Natural killer cell (primary cell): ENCODE measurements around the gene PPP1R2. TPM values are rescaled to one million over a fixed set of nuclear protein-coding genes. Genes with fewer than 3 reads are reported as not detected.

ENCODE experiments used
- ATAC-seq, 3 donors: fragments of 150-1000 bp in 2 of 3; fragments of 200-7000 bp in 1 of 3; cut with Tn5 transposase; 1 replicate in 1 of 3; 2 replicates in 2 of 3; pipeline ENCODE4 v1.10.0; 2021; ENCODE audit warnings: mild to moderate bottlenecking in 2 of 3, moderate library complexity in 2 of 3
- DNase-seq, 2 donors: peaks; one replicate each; pipeline versions ENCODE4 v3.0.0 to v3.0.0-alpha.2; 2013 to 2021; ENCODE audit warnings: mixed read lengths in 1 of 2
- H3K27ac ChIP-seq: one replicate; pipeline ENCODE4 v1.5.1; 2013; ENCODE audit warnings: mild to moderate bottlenecking, low read length
- H3K27me3 ChIP-seq: one replicate; pipeline ENCODE4 v1.6.1; 2013; ENCODE audit warnings: low read length; ENCODE audit not compliant: control insufficient read depth, insufficient read depth
- H3K36me3 ChIP-seq: one replicate; pipeline ENCODE4 v1.6.1; 2013; ENCODE audit warnings: low read length; ENCODE audit not compliant: control insufficient read depth, insufficient read depth
- H3K4me1 ChIP-seq: one replicate; pipeline ENCODE4 v1.6.1; 2013; ENCODE audit warnings: low read length; ENCODE audit not compliant: control insufficient read depth, insufficient read depth
- H3K4me3 ChIP-seq: one replicate; pipeline ENCODE4 v1.5.1; 2013; ENCODE audit warnings: low read length
- H3K9me3 ChIP-seq: one replicate; pipeline ENCODE4 v1.6.1; 2013; ENCODE audit warnings: low read length; ENCODE audit not compliant: control insufficient read depth, insufficient read depth
- H3K27ac Mint-ChIP-seq, 2 donors: one replicate each; pipeline ENCODE4 v1.8.0; 2022; ENCODE audit warnings: mild to moderate bottlenecking in 2 of 2, mixed read lengths in 2 of 2, moderate library complexity in 1 of 2
- H3K27me3 Mint-ChIP-seq, 2 donors: one replicate each; pipeline ENCODE4 v1.8.0; 2022; ENCODE audit warnings: low read depth in 2 of 2, mixed read lengths in 2 of 2
- H3K36me3 Mint-ChIP-seq: one replicate; pipeline ENCODE4 v1.8.0; 2022; ENCODE audit warnings: mixed read lengths
- H3K4me1 Mint-ChIP-seq, 2 donors: one replicate each; pipeline ENCODE4 v1.8.0; 2022; ENCODE audit warnings: mixed read lengths in 2 of 2
- H3K4me3 Mint-ChIP-seq: one replicate; pipeline ENCODE4 v1.8.0; 2022; ENCODE audit warnings: mild to moderate bottlenecking, moderate library complexity, mixed read lengths
- H3K9me3 Mint-ChIP-seq, 2 donors: one replicate each; pipeline ENCODE4 v1.8.0; 2022; ENCODE audit warnings: mixed read lengths in 2 of 2
- WGBS: methylation state at CpG from one replicate; pipeline ENCODE4 v1.1.7; 2013; ENCODE audit warnings: missing lambda C conversion rate; ENCODE audit not compliant: insufficient coverage; 5-methylcytosine and 5-hydroxymethylcytosine counted together
- intact Hi-C: fragments of 100-400 bp; cut with micrococcal nuclease; formaldehyde crosslinking; loops from one replicate; pipeline ENCODE4 v1.14.2; 2022
- total RNA-seq, 4 donors: library from RNA; stranded (reverse); fragments of 120-200 nt in 1 of 4; gene quantifications; one replicate each; pipeline versions ENCODE4 v1.2.3 to v1.2.4, GENCODE V29; 2013 to 2022
- TF ChIP-seq, protein P1 (sequence below): fragments of 200-600 bp; IDR thresholded peaks from one replicate; pipeline ENCODE4 v1.8.0; 2022; ENCODE audit warnings: antibody characterized with exemption

The PPP1R2 gene
- total RNA-seq, 3 donors from 2014 or later (not counting 1 experiment from before 2014, with no cell fraction given): 89.8 to 97.3 (median 89.9) TPM

DNA sequence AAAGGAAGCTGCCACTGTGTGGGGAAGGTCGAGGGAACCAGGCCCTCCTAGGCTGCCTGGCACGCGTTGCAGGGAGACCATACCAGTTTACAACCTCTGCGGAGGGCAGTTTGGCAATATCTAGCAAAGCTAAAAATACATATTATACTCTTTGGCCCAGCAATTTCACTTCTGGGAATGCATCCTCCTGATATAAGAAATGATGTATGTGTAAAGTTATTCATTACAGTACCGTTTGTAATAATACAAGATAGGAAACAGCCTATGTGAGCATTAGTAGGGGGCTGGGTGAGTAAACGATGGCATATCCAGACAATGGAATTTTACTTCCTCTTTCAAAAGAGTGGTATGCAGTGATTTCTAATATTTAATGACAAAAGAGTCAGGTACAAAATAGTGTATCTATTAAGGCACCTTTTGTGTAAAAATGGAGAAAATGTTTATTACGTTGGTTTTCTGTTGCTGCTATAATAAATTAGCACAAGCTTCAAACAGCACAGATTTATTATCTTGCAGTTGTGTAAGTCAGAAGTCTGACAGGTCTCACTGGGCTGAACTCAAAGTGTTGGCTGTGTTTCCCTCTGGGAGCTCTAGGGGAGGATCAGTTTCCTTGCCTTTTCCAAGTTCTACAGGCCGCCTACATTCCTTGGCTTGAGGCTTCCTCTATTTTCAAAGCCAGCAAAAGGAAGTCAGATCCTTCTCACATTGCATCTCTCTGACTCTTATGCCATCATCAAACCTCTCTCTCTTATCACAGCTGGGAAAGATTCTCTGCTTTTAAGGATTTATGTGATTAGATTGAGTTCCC lies 31.6 kb upstream of the PPP1R2 start:
- ATAC-seq (no peak), DNase-seq (no peak)
- H3K9me3 ChIP-seq: no peaks in the 10 kb centered on the region
- no peak overlapping the region for H3K27ac Mint-ChIP-seq
- no peaks in the 10 kb centered on the region for H3K36me3 Mint-ChIP-seq
- no peaks in the 10 kb centered on the region for H3K9me3 Mint-ChIP-seq
- intact Hi-C loops: no loop called here
- TF ChIP-seq, protein P1, sequence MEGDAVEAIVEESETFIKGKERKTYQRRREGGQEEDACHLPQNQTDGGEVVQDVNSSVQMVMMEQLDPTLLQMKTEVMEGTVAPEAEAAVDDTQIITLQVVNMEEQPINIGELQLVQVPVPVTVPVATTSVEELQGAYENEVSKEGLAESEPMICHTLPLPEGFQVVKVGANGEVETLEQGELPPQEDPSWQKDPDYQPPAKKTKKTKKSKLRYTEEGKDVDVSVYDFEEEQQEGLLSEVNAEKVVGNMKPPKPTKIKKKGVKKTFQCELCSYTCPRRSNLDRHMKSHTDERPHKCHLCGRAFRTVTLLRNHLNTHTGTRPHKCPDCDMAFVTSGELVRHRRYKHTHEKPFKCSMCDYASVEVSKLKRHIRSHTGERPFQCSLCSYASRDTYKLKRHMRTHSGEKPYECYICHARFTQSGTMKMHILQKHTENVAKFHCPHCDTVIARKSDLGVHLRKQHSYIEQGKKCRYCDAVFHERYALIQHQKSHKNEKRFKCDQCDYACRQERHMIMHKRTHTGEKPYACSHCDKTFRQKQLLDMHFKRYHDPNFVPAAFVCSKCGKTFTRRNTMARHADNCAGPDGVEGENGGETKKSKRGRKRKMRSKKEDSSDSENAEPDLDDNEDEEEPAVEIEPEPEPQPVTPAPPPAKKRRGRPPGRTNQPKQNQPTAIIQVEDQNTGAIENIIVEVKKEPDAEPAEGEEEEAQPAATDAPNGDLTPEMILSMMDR: no peak
- 87% methylated on average over 6 of the region's 8 CpGs for WGBS
- no peaks in the 10 kb centered on the region for H3K4me1 ChIP-seq
- H3K36me3 ChIP-seq: no peaks in the 10 kb centered on the region
- peaks cover 0 to 9% of the 10 kb centered on the region in 2 donors for H3K4me1 Mint-ChIP-seq
- no peaks in the 10 kb centered on the region for H3K27me3 ChIP-seq
- H3K4me3 Mint-ChIP-seq: no peak overlapping the region
- no peaks in the 10 kb centered on the region for H3K27me3 Mint-ChIP-seq
- no peak overlapping the region for H3K27ac ChIP-seq
- H3K4me3 ChIP-seq: no peak overlapping the region

GRCh38 chr3:195573611-195574496 lies 30.7 kb upstream of the PPP1R2 start:
- Mint-ChIP-seq H3K9me3 (no peaks in the 10 kb centered on the region), H3K27me3 (no peaks in the 10 kb centered on the region), H3K36me3 (no peaks in the 10 kb centered on the region), H3K27ac (no peak overlapping the region), H3K4me1 (peaks cover 0 to 9% of the 10 kb centered on the region in 2 donors), H3K4me3 (no peak overlapping the region)
- DNase-seq: no peak
- Histone ChIP-seq H3K9me3 (no peaks in the 10 kb centered on the region), H3K4me3 (no peak overlapping the region), H3K4me1 (no peaks in the 10 kb centered on the region), H3K36me3 (no peaks in the 10 kb centered on the region), H3K27ac (no peak overlapping the region), H3K27me3 (no peaks in the 10 kb centered on the region)
- ATAC-seq: no peak
- TF ChIP-seq, protein P1: no peak
- 93% methylated on average over 19 of the region's 19 CpGs for WGBS
- intact Hi-C loops: no loop called here

GRCh38 chr3:195571361-195571760 lies 28.2 kb upstream of the PPP1R2 start:
- Mint-ChIP-seq H3K27ac (no peak overlapping the region), H3K4me3 (no peak overlapping the region), H3K27me3 (peaks cover 5% of the 10 kb centered on the region in 2 donors), H3K9me3 (no peaks in the 10 kb centered on the region), H3K4me1 (peaks cover 0 to 9% of the 10 kb centered on the region in 2 donors), H3K36me3 (no peaks in the 10 kb centered on the region)
- Histone ChIP-seq H3K4me1 (no peaks in the 10 kb centered on the region), H3K27me3 (no peaks in the 10 kb centered on the region), H3K27ac (no peak overlapping the region), H3K4me3 (no peak overlapping the region), H3K9me3 (no peaks in the 10 kb centered on the region), H3K36me3 (no peaks in the 10 kb centered on the region)
- DNase-seq: no peak
- WGBS: 94% methylated on average over 6 of the region's 6 CpGs
- TF ChIP-seq, protein P1: no peak
- intact Hi-C loops: no loop called here
- no peak for ATAC-seq
